Fibroblast of skin of back (primary cell): ENCODE data around the gene DNAH8.

ENCODE experiments used
- DNase-seq: peaks from one replicate; pipeline ENCODE4 v3.0.0-alpha.2; 2013

Gene DNAH8

GRCh38 chr6:39077882-39078594 lies 362.9 kb downstream of the DNAH8 start:
- no peak for DNase-seq

GRCh38 chr6:39078695-39079094 lies 363.6 kb downstream of the DNAH8 start:
- DNase-seq = no peak

GRCh38 chr6:39079197-39080125 lies 364.4 kb downstream of the DNAH8 start:
- no peak for DNase-seq
